NCI-H82 (cell line): ENCODE data around the gene SMIM21.

Experiments used
- DNase-seq: peaks from one replicate; lab custom pipeline; 2025; lab: John Stamatoyannopoulos, UW

Gene SMIM21

GRCh38 chr18:75376004-75376403 lies 51.5 kb downstream of the SMIM21 start:
- DNase-seq = no peak

- no peak for DNase-seq
Observed at GRCh38 chr18:75375341-75375740, 52.2 kb downstream of the SMIM21 start.

- no peak for DNase-seq
Observed at GRCh38 chr18:75374466-75374865, 53.0 kb downstream of the SMIM21 start.

- DNase-seq = no peak
Observed at GRCh38 chr18:75369026-75369721, 58.3 kb downstream of the SMIM21 start.

GRCh38 chr18:75365837-75366236 lies 61.7 kb downstream of the SMIM21 start:
- no peak for DNase-seq

GRCh38 chr18:75365254-75365629 lies 62.3 kb downstream of the SMIM21 start:
- no peak for DNase-seq

GRCh38 chr18:75364512-75365253 lies 62.8 kb downstream of the SMIM21 start:
- DNase-seq = no peak

GRCh38 chr18:75363446-75364225 lies 63.9 kb downstream of the SMIM21 start:
- no peak for DNase-seq

GRCh38 chr18:75362435-75362834 lies 65.1 kb downstream of the SMIM21 start:
- no peak for DNase-seq

GRCh38 chr18:75360941-75361340 lies 66.6 kb downstream of the SMIM21 start:
- no peak for DNase-seq

- DNase-seq = no peak
Observed at GRCh38 chr18:75360215-75360614, 67.3 kb downstream of the SMIM21 start.
